HepG2 (cell line): ENCODE results near the gene GPC6. TPM values are rescaled to one million over a fixed set of nuclear protein-coding genes. Genes with fewer than 3 reads are reported as not detected.

Experiments used
- ATAC-seq: fragments of 200-7000 bp; cut with Tn5 transposase; 3 replicates; pipeline ENCODE4 v1.9.1; 2020; ENCODE audit warnings: mild to moderate bottlenecking, moderate library complexity
- BruUV-seq: library from RNA; stranded (reverse); fragments of 400-500 nt; replicated peaks from 2 replicates; lab custom pipeline; 2021; lab: Mats Ljungman, UMichigan
- CTCF ChIA-PET: fragments of 300-600 bp; formaldehyde crosslinking; extraction: SDS; loops from one replicate; lab custom pipeline; 2021; ENCODE audit warnings: low total read pairs, inconsistent platforms, low intra/inter-chr PET ratio; lab: Yijun Ruan, JAX
- POLR2A ChIA-PET: fragments of 350-600 bp; sonication (Branson Sonifier 250); formaldehyde crosslinking; loops from one replicate; lab custom pipeline; 2020; ENCODE audit warnings: antibody characterized with exemption, inconsistent platforms; lab: Yijun Ruan, JAX
- DNase-seq: peaks from one replicate; pipeline ENCODE4 v3.0.0-alpha.2; 2015; ENCODE audit warnings: low spot score
- FAIRE-seq: peaks from 3 replicates; lab custom pipeline; 2011; peaks lifted over from hg19 to GRCh38; lab: Jason Lieb, UNC
- H2AFZ ChIP-seq: one replicate; pipeline ENCODE4 v1.6.1; 2011; ENCODE audit warnings: low read length, inconsistent platforms
- H3K27ac ChIP-seq: fragments of 300-600 bp; 3 replicates; pipeline ENCODE4 v1.8.0; 2011; ENCODE audit warnings: mixed run types, mild to moderate bottlenecking, mixed read lengths, low read length, inconsistent platforms; ENCODE audit not compliant: insufficient read depth; ENCODE audit errors: extremely low read length
- H3K27me3 ChIP-seq, 2 experiments: fragments of 200-600 bp in 1 of 2; 2 replicates in 1 of 2; 3 replicates in 1 of 2; pipeline versions ENCODE4 v1.6.0 to v1.8.0; 2011; ENCODE audit warnings: low read length in 2 of 2, mild to moderate bottlenecking in 2 of 2, moderate library complexity in 2 of 2, inconsistent platforms in 1 of 2; ENCODE audit not compliant: insufficient read depth in 2 of 2, control insufficient read depth in 1 of 2
- H3K36me3 ChIP-seq, 2 experiments: fragments of 200-600 bp in 1 of 2; replicated peaks in 1 of 2; 2 replicates in 1 of 2; 3 replicates in 1 of 2; pipeline versions ENCODE4 v1.5.1 to v1.8.0; 2011; ENCODE audit warnings: low read length in 2 of 2, inconsistent platforms in 1 of 2; ENCODE audit not compliant: insufficient read depth in 2 of 2, control insufficient read depth in 1 of 2
- H3K4me1 ChIP-seq: 2 replicates; pipeline ENCODE4 v1.5.1; 2012; ENCODE audit warnings: low read length, inconsistent platforms; ENCODE audit not compliant: insufficient read depth
- H3K4me2 ChIP-seq: 2 replicates; pipeline ENCODE4 v1.6.0; 2011; ENCODE audit warnings: low read depth, low read length, inconsistent platforms
- H3K4me3 ChIP-seq, 3 experiments: fragments of 200-600 bp in 1 of 3; sonication (generic), shearing (Covaris generic) in 1 of 3; replicated peaks in 1 of 3; 2 replicates each; pipeline ENCODE4 v1.5.1; 2011 to 2016; ENCODE audit warnings: low read length in 3 of 3, inconsistent platforms in 2 of 3, low read depth in 2 of 3, mild to moderate bottlenecking in 2 of 3, control low read depth in 1 of 3, mixed read lengths in 1 of 3; ENCODE audit not compliant: insufficient read depth in 1 of 3
- H3K79me2 ChIP-seq: one replicate; pipeline ENCODE4 v1.6.1; 2011; ENCODE audit warnings: low read length, inconsistent platforms; ENCODE audit not compliant: insufficient read depth
- H3K9ac ChIP-seq: 2 replicates; pipeline ENCODE4 v1.6.0; 2011; ENCODE audit warnings: mild to moderate bottlenecking, low read depth, low read length, inconsistent platforms; ENCODE audit not compliant: insufficient read depth
- H3K9me3 ChIP-seq: 2 replicates; pipeline ENCODE4 v1.5.1; 2012; ENCODE audit warnings: mild to moderate bottlenecking, low read length
- H4K20me1 ChIP-seq: 2 replicates; pipeline ENCODE4 v1.6.0; 2011; ENCODE audit warnings: inconsistent platforms, mild to moderate bottlenecking, low read length, moderate library complexity; ENCODE audit not compliant: insufficient read depth
- BRD4 ChIP-seq: sonication (generic); formaldehyde crosslinking; IDR thresholded peaks from 2 replicates; pipeline ENCODE4 v1.4.0; 2020; ENCODE audit warnings: missing genetic modification reagents
- FOXA1 ChIP-seq, 2 experiments: fragments of 450-650 bp in 1 of 2; sonication (generic) in 1 of 2; formaldehyde crosslinking in 1 of 2; IDR thresholded peaks; 2 replicates each; pipeline versions ENCODE4 v1.4.0 to v1.6.1; 2016 to 2020; ENCODE audit warnings: missing genetic modification reagents in 1 of 2
- KDM5A ChIP-seq: fragments of 200-600 bp; sonication (generic); IDR thresholded peaks from 2 replicates; pipeline ENCODE4 v1.7.0; 2018; ENCODE audit warnings: antibody characterized with exemption, mild to moderate bottlenecking, low read length, borderline replicate concordance
- NR2C2 ChIP-seq: sonication (generic); formaldehyde crosslinking; IDR thresholded peaks from 2 replicates; pipeline ENCODE4 v1.4.0; 2020; ENCODE audit warnings: missing genetic modification reagents, mild to moderate bottlenecking, moderate library complexity, borderline replicate concordance
- NR2F6 ChIP-seq, 2 experiments: IDR thresholded peaks; 2 replicates each; pipeline ENCODE4 v1.6.1; 2016; ENCODE audit warnings: antibody characterized with exemption in 1 of 2, mild to moderate bottlenecking in 1 of 2
- PITX1 ChIP-seq: sonication (generic); formaldehyde crosslinking; IDR thresholded peaks from 2 replicates; pipeline ENCODE4 v1.5.1; 2020; ENCODE audit warnings: mild to moderate bottlenecking, missing genetic modification reagents
- SALL2 ChIP-seq: sonication (generic); formaldehyde crosslinking; IDR thresholded peaks from 2 replicates; pipeline ENCODE4 v1.8.1; 2023; ENCODE audit warnings: mild to moderate bottlenecking, missing genetic modification reagents, inconsistent platforms
- STAG1 ChIP-seq: sonication (generic); formaldehyde crosslinking; IDR thresholded peaks from 2 replicates; pipeline ENCODE4 v1.4.0; 2020; ENCODE audit warnings: missing genetic modification reagents
- TEAD3 ChIP-seq: optimal IDR thresholded peaks from 2 replicates; pipeline ENCODE3; 2016; ENCODE audit warnings: borderline replicate concordance
- ZNF446 ChIP-seq: sonication (generic); formaldehyde crosslinking; IDR thresholded peaks from 2 replicates; pipeline ENCODE4 v1.5.0; 2020; ENCODE audit warnings: mild to moderate bottlenecking, missing genetic modification reagents
- ZNF557 ChIP-seq: sonication (generic); formaldehyde crosslinking; IDR thresholded peaks from 2 replicates; pipeline ENCODE4 v1.4.0; 2020; ENCODE audit warnings: missing genetic modification reagents
- ZSCAN30 ChIP-seq: sonication (generic); formaldehyde crosslinking; IDR thresholded peaks from 2 replicates; pipeline ENCODE4 v1.5.0; 2020; ENCODE audit warnings: mild to moderate bottlenecking, missing genetic modification reagents
- WGBS: methylation state at CpG from one replicate; pipeline ENCODE4 v1.1.6; 2017; ENCODE audit warnings: low lambda C conversion rate; 5-methylcytosine and 5-hydroxymethylcytosine counted together
- in situ Hi-C: cut with HindIII; loops from 2 replicates; pipeline ENCODE4 v1.10.0; 2017; ENCODE audit warnings: low pct_unique_long_range_greater_than_20kb; ENCODE audit not compliant: extremely low pct_ligation_motif_present
- intact Hi-C: fragments of 100-400 bp; cut with micrococcal nuclease; formaldehyde crosslinking; loops from one replicate; pipeline ENCODE4 v1.10.0; 2022; ENCODE audit not compliant: unreplicated experiment
- polyA plus RNA-seq, 8 experiments: library from polyadenylated mRNA; depleted of rRNA in 3 of 8; stranded (reverse) in 7 of 8; unstranded in 1 of 8; fragments of >200 nt; fragmentation: Illumina TruSeq in 4 of 8; extraction: Trizol in 4 of 8; gene quantifications; 2 replicates each; pipeline versions ENCODE4 v1.2.1 to v1.2.3, GENCODE V29; 2011 to 2016; ENCODE audit warnings: low read depth in 4 of 8, missing spikeins in 1 of 8, mixed read lengths in 1 of 8; ENCODE audit not compliant: insufficient read depth in 1 of 8
- total RNA-seq, 5 experiments: library from RNA; depleted of rRNA; stranded (reverse); fragments of >200 nt; fragmentation: Illumina TruSeq; extraction: Trizol; gene quantifications; 2 replicates each; pipeline ENCODE4 v1.2.3, GENCODE V29; 2016; ENCODE audit warnings: low read depth in 1 of 5
- TF ChIP-seq, protein P1 (sequence below): sonication (generic); formaldehyde crosslinking; IDR thresholded peaks from 2 replicates; pipeline ENCODE4 v1.4.0; 2020; ENCODE audit warnings: missing genetic modification reagents
- TF ChIP-seq, protein P2 (sequence below): IDR thresholded peaks from 2 replicates; pipeline ENCODE4 v1.6.1; 2016; ENCODE audit warnings: low read depth, borderline replicate concordance

The GPC6 gene
- total and polyA plus RNA-seq, 2 of the 13 experiments (the other 11 are each of a cell fraction or from before 2014, with no cell fraction given): 24.5 to 33.9 TPM

GRCh38 chr13:93776936-93777335 lies 550.3 kb downstream of the GPC6 start (continued):
- TF ChIP-seq, protein P1, sequence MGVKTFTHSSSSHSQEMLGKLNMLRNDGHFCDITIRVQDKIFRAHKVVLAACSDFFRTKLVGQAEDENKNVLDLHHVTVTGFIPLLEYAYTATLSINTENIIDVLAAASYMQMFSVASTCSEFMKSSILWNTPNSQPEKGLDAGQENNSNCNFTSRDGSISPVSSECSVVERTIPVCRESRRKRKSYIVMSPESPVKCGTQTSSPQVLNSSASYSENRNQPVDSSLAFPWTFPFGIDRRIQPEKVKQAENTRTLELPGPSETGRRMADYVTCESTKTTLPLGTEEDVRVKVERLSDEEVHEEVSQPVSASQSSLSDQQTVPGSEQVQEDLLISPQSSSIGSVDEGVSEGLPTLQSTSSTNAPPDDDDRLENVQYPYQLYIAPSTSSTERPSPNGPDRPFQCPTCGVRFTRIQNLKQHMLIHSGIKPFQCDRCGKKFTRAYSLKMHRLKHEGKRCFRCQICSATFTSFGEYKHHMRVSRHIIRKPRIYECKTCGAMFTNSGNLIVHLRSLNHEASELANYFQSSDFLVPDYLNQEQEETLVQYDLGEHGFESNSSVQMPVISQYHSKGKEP (CRISPR knock-in tag): no peak
- no peak for TF ChIP-seq ZNF446
- TF ChIP-seq STAG1 (CRISPR knock-in tag): no peak
- TF ChIP-seq ZSCAN30 (CRISPR knock-in tag): no peak
- TF ChIP-seq BRD4 (CRISPR knock-in tag): no peak

DNA sequence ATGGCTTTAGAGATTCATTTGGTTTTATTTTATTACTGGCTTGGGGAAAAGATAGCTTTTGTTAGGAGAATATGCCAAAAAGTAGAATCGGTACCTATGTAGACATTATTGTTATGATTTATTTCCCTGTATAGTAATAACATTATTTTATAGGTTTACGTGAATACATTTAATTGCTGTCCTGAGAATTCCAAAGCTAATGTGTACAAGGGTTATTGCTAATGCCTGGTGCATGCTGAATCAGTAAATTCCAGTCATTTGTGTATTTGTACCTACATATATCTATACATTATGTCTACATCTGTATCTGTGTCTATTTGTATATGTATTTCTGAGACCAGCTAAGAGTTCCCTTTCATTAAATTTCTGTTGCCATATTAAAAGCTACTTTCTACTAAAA lies 550.9 kb downstream of the GPC6 start:
- ChIA-PET CTCF (no interaction called here), POLR2A (interaction anchor here (0.9 to 1.3 kb wide), 2 partner anchors 9 to 10 kb away, joined by 3 to 7 read pairs; no protein-coding TSS in a partner anchor)
- no peaks in the 10 kb centered on the region for H3K36me3 ChIP-seq
- no peak for DNase-seq
- H3K4me3 ChIP-seq: no peak overlapping the region
- no peaks in the 10 kb centered on the region for H3K9me3 ChIP-seq
- H3K4me1 ChIP-seq: peaks cover 14% of the 10 kb centered on the region
- WGBS: 97% methylated on average over 2 of the region's 2 CpGs
- in situ Hi-C loops: no loop called here
- TF ChIP-seq FOXA1 (IDR thresholded peaks at IDR 0.05) (no peak), FOXA1 (CRISPR knock-in tag; IDR thresholded peaks at IDR 0.05) (no peak), TEAD3 (CRISPR knock-in tag) (no peak), PITX1 (CRISPR knock-in tag) (no peak), SALL2 (no peak), NR2C2 (CRISPR knock-in tag) (no peak), KDM5A (no peak), ZSCAN30 (CRISPR knock-in tag) (no peak), ZNF557 (CRISPR knock-in tag) (no peak), NR2F6 (IDR thresholded peaks at IDR 0.05) (no peak), NR2F6 (CRISPR knock-in tag; IDR thresholded peaks at IDR 0.05) (no peak)
- TF ChIP-seq, protein P2, sequence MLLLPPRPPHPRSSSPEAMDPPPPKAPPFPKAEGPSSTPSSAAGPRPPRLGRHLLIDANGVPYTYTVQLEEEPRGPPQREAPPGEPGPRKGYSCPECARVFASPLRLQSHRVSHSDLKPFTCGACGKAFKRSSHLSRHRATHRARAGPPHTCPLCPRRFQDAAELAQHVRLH (CRISPR knock-in tag): no peak
- intact Hi-C loops: no loop called here
- BruUV-seq: no TSS peak
- FAIRE-seq: no peak
- no peaks in the 10 kb centered on the region for H4K20me1 ChIP-seq
- H3K4me2 ChIP-seq: no peak overlapping the region
- H3K27me3 ChIP-seq: no peaks in the 10 kb centered on the region
- ATAC-seq: no peak
- no peak overlapping the region for H3K9ac ChIP-seq
- no peaks in the 10 kb centered on the region for H3K79me2 ChIP-seq
- H3K27ac ChIP-seq: no peak overlapping the region
- no peak overlapping the region for H2AFZ ChIP-seq
